ENCODE results near the gene APRT.

APRT gene

GRCh38 chr16:88811769-88812512 is at the start of gene APRT:
TSS of gene APRT (minus strand) at chr16:88811928. CDS start at chr16:88811899, 29 bp downstream.
- peak; percentile 100 for DNase-seq

- DNase-seq = no peak
Measured at GRCh38 chr16:88861359-88861758, 49.6 kb upstream of the APRT start.

GRCh38 chr16:88859381-88860091 is 47.8 kb upstream of the APRT start:
- no peak for DNase-seq

- peak; percentile 78 for DNase-seq
Measured at GRCh38 chr16:88857728-88858339, 46.1 kb upstream of the APRT start.

- peak; percentile 99 for DNase-seq
Measured at GRCh38 chr16:88856828-88857727, 45.4 kb upstream of the APRT start, which contains the start of the genes GALNS and TRAPPC2L. TSS of gene GALNS (minus strand) at chr16:88856947. CDS start at chr16:88856877, 70 bp downstream. TSS of gene TRAPPC2L (plus strand) at chr16:88857127. CDS start at chr16:88857151, 24 bp downstream.

- DNase-seq = peak; percentile 38
Measured at GRCh38 chr16:88856122-88856827, 44.5 kb upstream of the APRT start.

- DNase-seq = no peak
Measured at GRCh38 chr16:88855736-88856121, 44.0 kb upstream of the APRT start.

GRCh38 chr16:88855176-88855575 is 43.4 kb upstream of the APRT start:
- DNase-seq = no peak

- DNase-seq = peak; percentile 31
Measured at GRCh38 chr16:88854306-88855111, 42.8 kb upstream of the APRT start.

- DNase-seq = no peak
Measured at GRCh38 chr16:88853325-88853941, 41.7 kb upstream of the APRT start.

GRCh38 chr16:88851616-88852015 is 39.9 kb upstream of the APRT start:
- DNase-seq = no peak

GRCh38 chr16:88850531-88851199 is 38.9 kb upstream of the APRT start:
- no peak for DNase-seq

- DNase-seq = no peak
Measured at GRCh38 chr16:88848557-88848956, 36.8 kb upstream of the APRT start.

GRCh38 chr16:88847654-88848053 is 35.9 kb upstream of the APRT start:
- DNase-seq = no peak

GRCh38 chr16:88846088-88846487 is 34.4 kb upstream of the APRT start:
- DNase-seq = no peak

GRCh38 chr16:88844419-88845036 is 32.8 kb upstream of the APRT start:
- no peak for DNase-seq

- DNase-seq = no peak
Measured at GRCh38 chr16:88843256-88843655, 31.5 kb upstream of the APRT start.

- no peak for DNase-seq
Measured at GRCh38 chr16:88842806-88843205, 31.1 kb upstream of the APRT start.

- DNase-seq = no peak
Measured at GRCh38 chr16:88842308-88842756, 30.6 kb upstream of the APRT start.
